ENCODE measurements around the gene FAM120A. TPM values are rescaled to one million over a fixed set of nuclear protein-coding genes. Genes with fewer than 3 reads are reported as not detected.
"Not testable (repeated sequence)": the region's sequence is repeated elsewhere in the genome, so short reads cannot be mapped to it uniquely, and the experiment has no call there.

FAM120A gene
- total RNA-seq, 1 donor from 2014 or later: 57.3 TPM

- H3K27ac Mint-ChIP-seq (ENCODE audit: unreplicated experiment): no peak overlapping the region
Observed at GRCh38 chr9:93509084-93509483, 57.6 kb downstream of the FAM120A start.

GRCh38 chr9:93510041-93510440 lies 58.6 kb downstream of the FAM120A start:
- H3K4me3 Mint-ChIP-seq: no peak overlapping the region
- no peak for DNase-seq (ENCODE audit: low read depth, low spot score)
- no peaks in the 10 kb centered on the region for H3K27me3 Mint-ChIP-seq (ENCODE audit: low read depth)
- no peaks in the 10 kb centered on the region for H3K9me3 Mint-ChIP-seq
- peaks cover 21% of the 10 kb centered on the region for H3K4me1 Mint-ChIP-seq
- H3K36me3 Mint-ChIP-seq (ENCODE audit: low read depth): peaks cover 12% of the 10 kb centered on the region
- H3K27ac Mint-ChIP-seq (ENCODE audit: unreplicated experiment): no peak overlapping the region
- TF ChIP-seq CTCF (conservative IDR thresholded peaks at IDR 0.05): no peak

More at GRCh38 chr9:93509084-93509483, 57.6 kb downstream of the FAM120A start:
- Mint-ChIP-seq H3K4me3 (no peak overlapping the region), H3K4me1 (peaks cover 21% of the 10 kb centered on the region), H3K27me3 (ENCODE audit: low read depth) (no peaks in the 10 kb centered on the region), H3K36me3 (ENCODE audit: low read depth) (peaks cover 12% of the 10 kb centered on the region), H3K9me3 (no peaks in the 10 kb centered on the region)
- DNase-seq (ENCODE audit: low read depth, low spot score): no peak
- TF ChIP-seq CTCF (conservative IDR thresholded peaks at IDR 0.05): no peak

- not testable (repeated sequence) for H3K27me3 Mint-ChIP-seq (ENCODE audit: low read depth); H3K36me3 Mint-ChIP-seq (ENCODE audit: low read depth); H3K27ac Mint-ChIP-seq (ENCODE audit: unreplicated experiment); DNase-seq (ENCODE audit: low read depth, low spot score); H3K9me3 Mint-ChIP-seq; H3K4me3 Mint-ChIP-seq
- H3K4me1 Mint-ChIP-seq: peaks cover 21% of the 10 kb centered on the region
Observed at GRCh38 chr9:93511228-93511627, 59.7 kb downstream of the FAM120A start.

- not testable (repeated sequence) for H3K4me3 Mint-ChIP-seq; H3K9me3 Mint-ChIP-seq; H3K27me3 Mint-ChIP-seq (ENCODE audit: low read depth); DNase-seq (ENCODE audit: low read depth, low spot score); H3K36me3 Mint-ChIP-seq (ENCODE audit: low read depth); H3K27ac Mint-ChIP-seq (ENCODE audit: unreplicated experiment)
- H3K4me1 Mint-ChIP-seq: peaks cover 27% of the 10 kb centered on the region
Observed at GRCh38 chr9:93512170-93512812, 60.8 kb downstream of the FAM120A start.

GRCh38 chr9:93513606-93514005 lies 62.1 kb downstream of the FAM120A start:
- peaks cover 35% of the 10 kb centered on the region for H3K4me1 Mint-ChIP-seq
- peaks cover 7% of the 10 kb centered on the region for H3K36me3 Mint-ChIP-seq (ENCODE audit: low read depth)
- no peaks in the 10 kb centered on the region for H3K27me3 Mint-ChIP-seq (ENCODE audit: low read depth)
- H3K27ac Mint-ChIP-seq (ENCODE audit: unreplicated experiment): peak overlapping the region; percentile 53
- no peak for DNase-seq (ENCODE audit: low read depth, low spot score)
- no peaks in the 10 kb centered on the region for H3K9me3 Mint-ChIP-seq
- H3K4me3 Mint-ChIP-seq: no peak overlapping the region
- no peak for TF ChIP-seq CTCF (conservative IDR thresholded peaks at IDR 0.05)

GRCh38 chr9:93517331-93517730 lies 65.8 kb downstream of the FAM120A start:
- Mint-ChIP-seq H3K4me1 (peaks cover 25% of the 10 kb centered on the region), H3K9me3 (no peaks in the 10 kb centered on the region), H3K27ac (ENCODE audit: unreplicated experiment) (no peak overlapping the region), H3K36me3 (ENCODE audit: low read depth) (peaks cover 7% of the 10 kb centered on the region), H3K4me3 (no peak overlapping the region), H3K27me3 (ENCODE audit: low read depth) (no peaks in the 10 kb centered on the region)
- DNase-seq (ENCODE audit: low read depth, low spot score): no peak
- TF ChIP-seq CTCF (conservative IDR thresholded peaks at IDR 0.05): no peak
